Lower lobe of right lung (tissue), 2 donors: ENCODE data around the gene SEMA3E. TPM values are rescaled to one million over a fixed set of nuclear protein-coding genes. Genes with fewer than 3 reads are reported as not detected.

Experiments used
- ATAC-seq, 2 donors: fragments of 200-7000 bp; cut with Tn5 transposase; one replicate each; pipeline ENCODE4 v1.9.1; 2020 to 2022; ENCODE audit warnings: mild to moderate bottlenecking in 2 of 2, moderate library complexity in 2 of 2
- DNase-seq: peaks from one replicate; pipeline ENCODE4 v3.0.0-alpha.2; 2020
- H3K27ac ChIP-seq: fragments of 200-600 bp; one replicate; pipeline ENCODE4 v1.8.0; 2022
- H3K27me3 ChIP-seq: fragments of 200-600 bp; one replicate; pipeline ENCODE4 v1.8.0; 2022; ENCODE audit warnings: low read depth
- H3K36me3 ChIP-seq: fragments of 200-600 bp; one replicate; pipeline ENCODE4 v1.8.0; 2022; ENCODE audit warnings: mild to moderate bottlenecking
- H3K4me1 ChIP-seq: fragments of 200-600 bp; one replicate; pipeline ENCODE4 v1.8.0; 2022
- H3K4me3 ChIP-seq: fragments of 200-600 bp; one replicate; pipeline ENCODE4 v1.8.0; 2022; ENCODE audit warnings: mild to moderate bottlenecking
- H3K9me3 ChIP-seq: fragments of 200-600 bp; one replicate; pipeline ENCODE4 v1.8.0; 2022
- intact Hi-C: fragments of 100-400 bp; cut with DNase I; formaldehyde crosslinking; loops from one replicate; pipeline ENCODE4 v1.11.0; 2022
- total RNA-seq: library from RNA; stranded (reverse); fragmentation: NEBNext Ultra II Directional; extraction: Animal tissue kit (Norgen Biotek cat#: 25700); gene quantifications from one replicate; pipeline ENCODE4 v1.2.1, GENCODE V29; 2021
- TF ChIP-seq, protein P1 (sequence below): fragments of 200-600 bp; IDR thresholded peaks from one replicate; pipeline ENCODE4 v1.8.0; 2022; ENCODE audit warnings: antibody characterized with exemption, mild to moderate bottlenecking
- donor health status: DM: no; HTN: yes; CAD: no; lungs with severe emphysema.

Gene SEMA3E
- total RNA-seq, 1 donor from 2014 or later, result 8.8 TPM

DNA sequence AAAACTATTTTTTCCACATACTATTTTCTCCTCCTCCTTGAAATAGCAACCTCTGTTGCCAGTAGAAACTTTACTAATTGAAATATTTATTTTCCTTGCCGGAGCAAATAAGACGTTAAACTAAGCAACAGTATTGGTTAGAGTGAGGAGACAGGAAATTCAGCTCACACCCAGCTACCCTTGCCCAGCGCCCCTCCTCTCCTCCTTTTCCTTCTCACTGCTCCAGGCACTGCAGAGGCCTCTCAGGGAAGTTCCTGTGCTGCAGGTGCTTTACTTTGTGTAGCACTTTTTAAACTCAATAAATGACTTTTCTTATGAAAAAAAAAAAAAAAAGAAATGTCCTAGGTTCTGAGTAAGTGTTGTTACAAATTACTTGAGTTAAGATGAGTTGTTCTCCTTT, 134.0 kb downstream of the SEMA3E start:
- intact Hi-C loops, result no loop called here
- no peaks in the 10 kb centered on the region for H3K9me3 ChIP-seq
- TF ChIP-seq, protein P1, sequence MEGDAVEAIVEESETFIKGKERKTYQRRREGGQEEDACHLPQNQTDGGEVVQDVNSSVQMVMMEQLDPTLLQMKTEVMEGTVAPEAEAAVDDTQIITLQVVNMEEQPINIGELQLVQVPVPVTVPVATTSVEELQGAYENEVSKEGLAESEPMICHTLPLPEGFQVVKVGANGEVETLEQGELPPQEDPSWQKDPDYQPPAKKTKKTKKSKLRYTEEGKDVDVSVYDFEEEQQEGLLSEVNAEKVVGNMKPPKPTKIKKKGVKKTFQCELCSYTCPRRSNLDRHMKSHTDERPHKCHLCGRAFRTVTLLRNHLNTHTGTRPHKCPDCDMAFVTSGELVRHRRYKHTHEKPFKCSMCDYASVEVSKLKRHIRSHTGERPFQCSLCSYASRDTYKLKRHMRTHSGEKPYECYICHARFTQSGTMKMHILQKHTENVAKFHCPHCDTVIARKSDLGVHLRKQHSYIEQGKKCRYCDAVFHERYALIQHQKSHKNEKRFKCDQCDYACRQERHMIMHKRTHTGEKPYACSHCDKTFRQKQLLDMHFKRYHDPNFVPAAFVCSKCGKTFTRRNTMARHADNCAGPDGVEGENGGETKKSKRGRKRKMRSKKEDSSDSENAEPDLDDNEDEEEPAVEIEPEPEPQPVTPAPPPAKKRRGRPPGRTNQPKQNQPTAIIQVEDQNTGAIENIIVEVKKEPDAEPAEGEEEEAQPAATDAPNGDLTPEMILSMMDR, result no peak
- no peaks in the 10 kb centered on the region for H3K27me3 ChIP-seq
- no peak overlapping the region for H3K27ac ChIP-seq
- no peak overlapping the region for H3K4me3 ChIP-seq
- DNase-seq, result no peak
- H3K4me1 ChIP-seq, result no peaks in the 10 kb centered on the region
- ATAC-seq, result no peak
- no peaks in the 10 kb centered on the region for H3K36me3 ChIP-seq

DNA sequence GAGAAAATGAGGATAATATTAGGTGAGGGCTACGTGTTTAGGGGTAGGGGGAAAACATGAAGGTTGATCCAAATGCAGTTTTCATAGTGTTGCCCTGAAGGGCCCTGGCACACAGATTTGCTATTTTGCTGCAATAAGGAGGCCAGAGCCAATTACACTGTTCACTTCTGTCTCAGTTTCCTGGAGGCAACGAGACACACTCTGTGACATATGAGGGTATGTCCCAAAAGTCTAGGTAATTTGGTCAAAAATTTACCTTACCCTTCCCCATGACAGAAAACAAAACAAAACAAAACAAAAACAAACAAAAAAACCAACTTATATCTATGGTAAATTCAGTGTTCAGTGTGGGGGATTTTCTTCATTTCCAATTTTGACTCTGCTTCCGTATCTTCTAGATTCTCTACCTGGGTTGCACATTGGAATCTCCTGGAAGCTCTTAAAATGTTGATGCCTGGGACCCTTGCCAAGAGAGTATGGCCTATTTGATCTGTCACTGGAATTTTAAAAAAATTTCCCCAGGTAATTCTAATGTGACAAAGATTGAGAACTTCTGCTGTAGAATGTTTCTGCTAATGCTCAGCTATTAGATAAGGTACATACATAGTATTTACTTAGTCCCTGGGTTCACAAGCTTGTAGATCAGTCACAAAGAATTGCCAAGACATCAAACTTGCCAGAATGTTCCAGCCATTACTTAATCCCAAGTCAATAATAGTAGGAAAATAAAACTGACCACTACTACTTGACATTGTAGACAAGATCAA, 139.5 kb downstream of the SEMA3E start:
- ATAC-seq, result no peak
- intact Hi-C loops, result no loop called here
- TF ChIP-seq, protein P1, result no peak

GRCh38 chr7:83504330-83504729, 144.6 kb downstream of the SEMA3E start:
- Histone ChIP-seq H3K4me1 (no peaks in the 10 kb centered on the region), H3K27me3 (no peaks in the 10 kb centered on the region), H3K27ac (no peak overlapping the region), H3K4me3 (no peak overlapping the region), H3K36me3 (no peaks in the 10 kb centered on the region), H3K9me3 (no peaks in the 10 kb centered on the region)
- ATAC-seq (no peak), DNase-seq (no peak)
- TF ChIP-seq, protein P1, result no peak
- intact Hi-C loops, result no loop called here

More for the DNA sequence above, 139.5 kb downstream of the SEMA3E start:
- H3K4me1 ChIP-seq, result no peaks in the 10 kb centered on the region
- H3K4me3 ChIP-seq, result no peak overlapping the region
- H3K27ac ChIP-seq, result no peak overlapping the region
- no peaks in the 10 kb centered on the region for H3K27me3 ChIP-seq
- DNase-seq, result no peak
- no peaks in the 10 kb centered on the region for H3K36me3 ChIP-seq
- H3K9me3 ChIP-seq, result no peaks in the 10 kb centered on the region

DNA sequence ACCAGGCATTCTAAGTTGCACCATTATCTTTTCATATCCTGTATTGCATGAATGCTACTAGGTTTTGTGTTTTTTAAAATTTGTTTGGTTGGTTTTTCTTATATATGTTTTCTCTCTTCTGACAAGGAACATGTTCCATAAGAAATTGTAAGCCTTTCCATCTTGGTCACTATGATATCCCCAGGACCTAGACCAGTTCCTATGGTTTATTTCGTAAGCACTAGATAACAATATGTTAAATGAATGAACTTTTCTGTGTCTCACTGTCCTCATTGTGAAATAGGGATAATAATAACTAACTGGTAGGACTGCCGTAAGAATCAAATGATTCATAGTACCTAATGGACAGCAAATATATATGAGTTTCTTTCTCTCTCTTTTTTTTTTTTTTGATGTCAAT, 146.3 kb downstream of the SEMA3E start:
- H3K27me3 ChIP-seq, result no peaks in the 10 kb centered on the region
- no peaks in the 10 kb centered on the region for H3K4me1 ChIP-seq
- ATAC-seq (no peak), DNase-seq (no peak)
- H3K27ac ChIP-seq, result no peak overlapping the region
- no peaks in the 10 kb centered on the region for H3K9me3 ChIP-seq
- intact Hi-C loops, result no loop called here
- H3K4me3 ChIP-seq, result no peak overlapping the region
- TF ChIP-seq, protein P1, result no peak
- no peaks in the 10 kb centered on the region for H3K36me3 ChIP-seq

DNA sequence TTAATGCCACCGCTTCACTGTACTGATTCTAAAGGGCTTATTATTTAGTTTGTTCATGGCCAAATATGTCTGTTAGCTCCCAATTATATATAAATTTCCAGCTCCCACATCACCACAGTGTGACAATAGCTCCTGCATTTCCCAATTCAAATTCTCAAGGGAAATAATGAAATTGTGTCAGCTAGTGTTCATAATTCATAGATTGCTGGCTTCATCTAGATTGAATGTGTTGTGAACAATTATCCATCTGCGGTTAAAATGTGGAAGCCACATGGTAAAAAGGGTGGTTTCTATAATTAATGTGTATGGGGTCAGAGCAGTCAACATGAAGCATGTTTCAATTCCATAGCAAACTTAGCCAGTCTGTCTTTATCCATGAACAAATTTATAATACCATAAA, 154.3 kb downstream of the SEMA3E start:
- DNase-seq (no peak), ATAC-seq (no peak)
- no peaks in the 10 kb centered on the region for H3K36me3 ChIP-seq
- H3K4me3 ChIP-seq, result no peak overlapping the region
- H3K4me1 ChIP-seq, result no peaks in the 10 kb centered on the region
- TF ChIP-seq, protein P1, result no peak
- no peaks in the 10 kb centered on the region for H3K9me3 ChIP-seq
- intact Hi-C loops, result no loop called here
- no peaks in the 10 kb centered on the region for H3K27me3 ChIP-seq
- no peak overlapping the region for H3K27ac ChIP-seq
